ENCODE data around the gene OBP2A. TPM values are rescaled to one million over a fixed set of nuclear protein-coding genes. Genes with fewer than 3 reads are reported as not detected.
"Not testable (repeated sequence)": the region's sequence is repeated elsewhere in the genome, so short reads cannot be mapped to it uniquely, and the experiment has no call there.

Gene OBP2A
- total RNA-seq, 2 experiments from 2014 or later: not detected

DNA sequence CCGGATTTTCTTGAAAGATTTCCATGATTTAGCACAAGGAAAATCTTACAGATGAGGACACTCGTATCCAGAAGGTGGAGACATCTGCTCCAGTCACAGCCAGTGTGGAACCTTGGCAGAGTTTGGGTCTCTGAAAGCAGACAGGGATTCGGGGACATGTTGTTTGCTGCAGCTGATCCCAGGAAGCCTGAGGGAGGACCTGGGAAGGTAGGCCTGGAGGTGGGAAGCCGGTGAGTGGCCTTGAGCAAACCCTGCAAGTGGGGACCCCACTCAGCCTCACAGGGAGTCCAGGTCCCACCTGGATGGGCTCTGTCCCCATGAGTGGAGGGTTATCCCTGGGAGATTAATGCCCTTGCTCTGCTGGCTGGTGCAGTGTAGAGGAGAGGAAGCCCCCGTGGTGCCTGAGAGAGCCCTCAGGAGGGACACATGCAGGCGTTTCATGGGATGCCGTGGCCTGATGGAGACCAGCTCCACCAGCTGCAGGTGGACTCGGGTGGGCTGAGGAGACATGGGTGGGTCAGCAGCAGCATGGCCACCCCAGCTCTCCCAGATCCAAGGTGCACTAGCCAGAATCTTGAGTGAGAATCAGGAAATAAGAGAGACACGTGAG is 37.6 kb upstream of the OBP2A start:
- Mint-ChIP-seq H3K27ac (no peak overlapping the region), H3K36me3 (ENCODE audit: low read depth) (peaks cover 19% of the 10 kb centered on the region), H3K27me3 (peaks cover 3% of the 10 kb centered on the region), H3K4me3 (no peak overlapping the region), H3K4me1 (ENCODE audit: low read depth) (peaks cover 7% of the 10 kb centered on the region), H3K9me3 (peaks cover 9% of the 10 kb centered on the region)
- TF ChIP-seq, protein P1, sequence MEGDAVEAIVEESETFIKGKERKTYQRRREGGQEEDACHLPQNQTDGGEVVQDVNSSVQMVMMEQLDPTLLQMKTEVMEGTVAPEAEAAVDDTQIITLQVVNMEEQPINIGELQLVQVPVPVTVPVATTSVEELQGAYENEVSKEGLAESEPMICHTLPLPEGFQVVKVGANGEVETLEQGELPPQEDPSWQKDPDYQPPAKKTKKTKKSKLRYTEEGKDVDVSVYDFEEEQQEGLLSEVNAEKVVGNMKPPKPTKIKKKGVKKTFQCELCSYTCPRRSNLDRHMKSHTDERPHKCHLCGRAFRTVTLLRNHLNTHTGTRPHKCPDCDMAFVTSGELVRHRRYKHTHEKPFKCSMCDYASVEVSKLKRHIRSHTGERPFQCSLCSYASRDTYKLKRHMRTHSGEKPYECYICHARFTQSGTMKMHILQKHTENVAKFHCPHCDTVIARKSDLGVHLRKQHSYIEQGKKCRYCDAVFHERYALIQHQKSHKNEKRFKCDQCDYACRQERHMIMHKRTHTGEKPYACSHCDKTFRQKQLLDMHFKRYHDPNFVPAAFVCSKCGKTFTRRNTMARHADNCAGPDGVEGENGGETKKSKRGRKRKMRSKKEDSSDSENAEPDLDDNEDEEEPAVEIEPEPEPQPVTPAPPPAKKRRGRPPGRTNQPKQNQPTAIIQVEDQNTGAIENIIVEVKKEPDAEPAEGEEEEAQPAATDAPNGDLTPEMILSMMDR (IDR thresholded peaks at IDR 0.05): no peak
- POLR2A ChIA-PET: no interaction called here
- ATAC-seq (no peak), DNase-seq (no peak)
- CTCF ChIA-PET: no interaction called here
- intact Hi-C loops (cut with micrococcal nuclease): no loop called here

DNA sequence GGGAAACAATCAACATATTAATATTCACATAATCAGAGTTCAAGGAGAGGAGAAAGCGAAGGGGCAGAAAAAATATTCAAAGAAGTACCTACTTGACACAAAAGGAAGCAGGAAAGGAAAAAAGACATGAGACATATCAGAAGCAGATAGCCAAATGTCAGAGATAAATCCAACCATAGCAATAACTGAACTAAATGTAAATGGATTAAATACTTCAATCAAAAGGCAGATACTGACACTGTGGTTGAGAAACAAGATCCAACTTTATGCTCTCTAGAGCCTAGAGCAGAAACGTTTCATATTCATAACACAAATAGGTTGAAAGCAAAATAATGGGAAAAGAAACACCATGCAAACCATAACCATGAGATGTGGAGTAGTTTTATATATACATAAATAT is 36.5 kb upstream of the OBP2A start:
- intact Hi-C loops (cut with micrococcal nuclease): no loop called here

DNA sequence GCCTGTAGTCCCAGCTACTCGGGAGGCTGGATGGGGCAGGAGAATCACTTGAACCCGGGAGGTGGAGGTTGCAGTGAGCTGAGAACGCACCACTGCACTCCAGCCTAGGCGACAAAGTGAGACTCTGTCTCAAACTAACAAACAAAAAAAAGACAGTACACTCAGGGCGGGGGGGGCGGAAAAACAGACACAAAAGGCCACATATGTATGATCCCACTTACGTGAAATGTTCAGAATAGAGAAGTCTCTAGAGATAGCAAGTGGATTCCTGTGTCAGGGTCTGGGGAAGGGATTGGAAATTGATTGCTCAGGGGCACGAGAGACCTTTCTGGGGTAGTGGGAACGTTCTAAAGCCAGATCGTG is 33.7 kb upstream of the OBP2A start:
- ChIA-PET CTCF (no interaction called here), POLR2A (no interaction called here)
- DNase-seq (no peak), ATAC-seq (no peak)
- H3K27me3 Mint-ChIP-seq: peaks cover 3% of the 10 kb centered on the region
- TF ChIP-seq, protein P1 (IDR thresholded peaks at IDR 0.05): no peak
- no peak overlapping the region for H3K27ac Mint-ChIP-seq
- peaks cover 5% of the 10 kb centered on the region for H3K4me1 Mint-ChIP-seq (ENCODE audit: low read depth)
- no peak overlapping the region for H3K4me3 Mint-ChIP-seq
- no peaks in the 10 kb centered on the region for H3K36me3 Mint-ChIP-seq (ENCODE audit: low read depth)
- intact Hi-C loops (cut with micrococcal nuclease): no loop called here
- H3K9me3 Mint-ChIP-seq: peaks cover 9% of the 10 kb centered on the region

More for the DNA sequence above, 36.5 kb upstream of the OBP2A start:
- H3K36me3 Mint-ChIP-seq (ENCODE audit: low read depth): peaks cover 9% of the 10 kb centered on the region
- H3K4me3 Mint-ChIP-seq: no peak overlapping the region
- DNase-seq (no peak), ATAC-seq (no peak)
- H3K27me3 Mint-ChIP-seq: peaks cover 3% of the 10 kb centered on the region
- CTCF ChIA-PET: no interaction called here
- TF ChIP-seq, protein P1 (IDR thresholded peaks at IDR 0.05): no peak
- peaks cover 5% of the 10 kb centered on the region for H3K4me1 Mint-ChIP-seq (ENCODE audit: low read depth)
- POLR2A ChIA-PET: no interaction called here
- H3K9me3 Mint-ChIP-seq: peaks cover 9% of the 10 kb centered on the region
- H3K27ac Mint-ChIP-seq: no peak overlapping the region

- Mint-ChIP-seq H3K4me3 (no peak overlapping the region), H3K27me3 (peaks cover 6% of the 10 kb centered on the region), H3K36me3 (ENCODE audit: low read depth) (no peaks in the 10 kb centered on the region), H3K4me1 (ENCODE audit: low read depth) (peaks cover 5% of the 10 kb centered on the region), H3K9me3 (peaks cover 9% of the 10 kb centered on the region), H3K27ac (no peak overlapping the region)
- DNase-seq: no peak
- ChIA-PET POLR2A (interaction anchor here (1.9 kb wide), 1 partner anchor 8 kb away, joined by 7 read pairs; no protein-coding TSS in a partner anchor), CTCF (no interaction called here)
- ATAC-seq: no peak
- TF ChIP-seq, protein P1 (IDR thresholded peaks at IDR 0.05): no peak
- intact Hi-C loops (cut with micrococcal nuclease): no loop called here
Measured at GRCh38 chr9:135512904-135513303, 33.0 kb upstream of the OBP2A start.

GRCh38 chr9:135513351-135513846 is 32.5 kb upstream of the OBP2A start:
- POLR2A ChIA-PET: interaction anchor here (1.9 kb wide), 1 partner anchor 9 kb away, joined by 7 read pairs; no protein-coding TSS in a partner anchor
- Mint-ChIP-seq H3K36me3 (ENCODE audit: low read depth) (no peaks in the 10 kb centered on the region), H3K27me3 (peaks cover 8% of the 10 kb centered on the region), H3K9me3 (peaks cover 9% of the 10 kb centered on the region), H3K4me1 (ENCODE audit: low read depth) (peaks cover 5% of the 10 kb centered on the region), H3K27ac (no peak overlapping the region), H3K4me3 (no peak overlapping the region)
- CTCF ChIA-PET: no interaction called here
- intact Hi-C loops (cut with micrococcal nuclease): no loop called here
- ATAC-seq (no peak), DNase-seq (no peak)
- TF ChIP-seq, protein P1 (IDR thresholded peaks at IDR 0.05): no peak

- H3K27me3 Mint-ChIP-seq: peaks cover 10% of the 10 kb centered on the region
- ATAC-seq; DNase-seq; CTCF ChIA-PET; H3K27ac Mint-ChIP-seq; H3K4me1 Mint-ChIP-seq (ENCODE audit: low read depth); H3K9me3 Mint-ChIP-seq; intact Hi-C loops (cut with micrococcal nuclease); H3K4me3 Mint-ChIP-seq; H3K36me3 Mint-ChIP-seq (ENCODE audit: low read depth): not testable (repeated sequence)
- POLR2A ChIA-PET: interaction anchor here (1.9 kb wide), 1 partner anchor 9 kb away, joined by 7 read pairs; no protein-coding TSS in a partner anchor
Measured at GRCh38 chr9:135513906-135514305, 32.0 kb upstream of the OBP2A start.

Data from activated CD8-positive, alpha-beta T cell treated with anti-CD3 and anti-CD28 coated beads for 36 hours (primary cell).